Hematopoietic multipotent progenitor cell treated with erythropoietin and hydrocortisone succinate and interleukin-3 and kit ligand, for 17 days (in vitro differentiated cells): ENCODE measurements around the gene RNU1-1.
A peak's percentile ranks its signal among the peaks of the same experiment; 100 is the strongest.
"Not testable (repeated sequence)": the region's sequence is repeated elsewhere in the genome, so short reads cannot be mapped to it uniquely, and the experiment has no call there.

Source experiments
- DNase-seq: peaks from one replicate; pipeline ENCODE4 v3.0.0-alpha.2; 2015; ENCODE audit warnings: low spot score

RNU1-1 gene

GRCh38 chr1:16521679-16522078 is 7.6 kb upstream of the RNU1-1 start:
- not testable (repeated sequence) for DNase-seq

DNA sequence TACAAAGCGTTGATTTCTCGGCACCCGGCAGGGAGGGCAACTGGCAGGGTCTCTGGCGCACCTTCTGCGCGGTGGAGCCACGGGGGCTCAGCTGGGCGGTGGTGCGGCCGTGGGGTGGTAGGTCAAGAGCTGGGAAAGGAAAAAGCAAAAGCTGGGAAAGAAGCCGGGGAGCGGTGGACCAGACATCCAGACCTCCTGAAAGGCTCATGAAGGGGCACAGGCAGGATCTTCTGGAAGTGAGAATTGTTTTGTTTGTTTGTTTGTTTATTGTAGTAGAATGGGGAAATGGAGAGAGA is 7.2 kb upstream of the RNU1-1 start:
- no peak for DNase-seq

DNA sequence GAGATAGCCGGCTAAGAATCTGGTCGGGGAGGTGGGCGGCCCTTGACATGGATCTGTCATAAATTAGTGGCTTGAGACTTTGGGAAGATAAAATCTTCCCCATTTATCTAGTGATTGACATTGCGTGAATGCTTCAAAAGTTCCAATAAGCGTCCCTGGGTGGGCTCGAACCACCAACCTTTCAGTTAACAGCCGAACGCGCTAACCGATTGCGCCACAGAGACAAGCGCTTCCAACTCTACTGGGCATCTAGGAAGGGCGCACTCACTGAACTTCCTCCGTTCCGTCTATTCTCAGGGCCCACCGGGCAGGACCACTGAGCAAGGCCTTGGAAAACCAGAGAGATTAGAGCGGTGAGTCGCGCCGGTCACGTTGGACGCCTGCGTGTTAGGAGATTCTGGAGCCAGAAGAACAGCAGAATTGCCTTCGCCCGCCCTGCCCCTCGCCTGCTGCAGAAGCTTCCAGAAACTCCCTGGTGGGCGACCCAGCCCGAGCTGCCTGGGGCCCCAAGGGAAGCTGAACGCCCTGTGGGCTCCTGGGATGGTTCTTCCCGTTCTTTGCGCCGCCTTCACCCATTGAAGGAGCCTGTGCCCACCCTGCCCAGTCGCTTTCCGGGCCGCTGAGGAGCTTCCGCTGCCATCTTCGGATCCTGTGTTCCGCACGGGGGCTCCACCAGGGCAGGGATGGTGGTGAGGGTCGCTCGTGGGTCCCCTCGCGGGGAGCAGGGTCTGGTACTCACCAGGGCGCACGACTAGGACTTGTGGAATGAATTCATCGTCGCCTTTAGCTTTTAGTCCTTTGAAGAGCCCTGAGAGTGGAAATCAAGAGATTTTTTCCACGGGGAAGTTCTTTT is 6.6 kb upstream of the RNU1-1 start:
- not testable (repeated sequence) for DNase-seq

GRCh38 chr1:16519255-16519951 is 5.3 kb upstream of the RNU1-1 start:
- DNase-seq: not testable (repeated sequence)

- not testable (repeated sequence) for DNase-seq
Observed at GRCh38 chr1:16518913-16519254, 4.8 kb upstream of the RNU1-1 start.

DNA sequence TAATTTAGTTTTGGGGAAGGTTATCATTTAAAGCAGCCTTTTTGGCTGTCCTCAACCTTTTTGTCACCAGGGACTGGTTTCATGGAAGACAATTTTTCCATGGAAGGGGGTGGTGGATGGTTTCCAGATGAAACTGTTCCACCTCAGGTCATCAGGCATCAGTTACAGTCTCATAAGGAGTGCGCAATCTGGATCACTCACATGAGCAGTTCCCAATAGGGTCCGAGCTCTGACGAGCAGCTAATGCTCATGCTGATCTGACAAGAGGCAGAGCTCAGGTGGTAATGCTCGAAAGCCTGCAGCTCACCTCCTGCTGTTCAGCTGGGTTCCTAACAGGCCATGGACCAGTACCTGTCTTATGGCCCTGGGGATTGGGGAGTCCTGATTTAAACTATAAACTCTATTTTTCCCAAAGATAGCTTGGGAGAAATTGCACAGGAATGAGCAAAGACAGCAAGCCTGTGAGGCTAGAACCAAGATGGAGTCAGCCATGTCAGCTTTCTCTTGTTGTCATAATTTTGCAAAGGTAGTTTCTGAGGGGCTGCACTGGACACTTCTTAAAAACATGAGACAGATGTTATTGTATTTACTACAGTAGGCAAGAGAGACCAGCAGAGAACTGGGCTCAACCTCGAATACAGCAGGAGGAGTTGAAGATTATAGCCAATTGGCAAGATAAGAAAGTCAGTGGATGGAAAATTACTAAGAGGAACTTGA is 2.8 kb upstream of the RNU1-1 start:
- not testable (repeated sequence) for DNase-seq

GRCh38 chr1:16513412-16514106 is 526 bp downstream of the RNU1-1 start:
- peak; percentile 62 for DNase-seq

GRCh38 chr1:16512624-16513411 is 1.3 kb downstream of the RNU1-1 start:
- not testable (repeated sequence) for DNase-seq

DNA sequence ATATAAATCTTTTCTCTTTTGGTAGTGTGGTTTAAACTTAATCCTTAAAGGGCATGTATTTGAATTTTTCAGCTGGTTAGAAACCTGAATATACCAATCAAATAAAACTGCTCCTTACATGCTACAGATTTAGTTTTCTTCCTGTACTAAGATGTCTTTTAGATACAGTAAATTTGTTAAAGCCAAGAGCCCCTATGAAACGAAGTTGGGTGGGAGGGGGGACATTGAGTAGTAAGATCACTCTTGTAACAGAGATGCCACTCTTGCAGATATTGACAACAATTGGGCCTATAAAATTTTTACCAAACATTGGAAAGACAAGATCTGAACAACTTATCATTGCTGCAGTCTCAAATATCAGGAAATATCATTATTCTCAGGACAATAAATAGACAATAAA is 2.2 kb downstream of the RNU1-1 start:
- DNase-seq: not testable (repeated sequence)

- peak; percentile 34 for DNase-seq
Observed at GRCh38 chr1:16508861-16509445, 5.1 kb downstream of the RNU1-1 start.

DNA sequence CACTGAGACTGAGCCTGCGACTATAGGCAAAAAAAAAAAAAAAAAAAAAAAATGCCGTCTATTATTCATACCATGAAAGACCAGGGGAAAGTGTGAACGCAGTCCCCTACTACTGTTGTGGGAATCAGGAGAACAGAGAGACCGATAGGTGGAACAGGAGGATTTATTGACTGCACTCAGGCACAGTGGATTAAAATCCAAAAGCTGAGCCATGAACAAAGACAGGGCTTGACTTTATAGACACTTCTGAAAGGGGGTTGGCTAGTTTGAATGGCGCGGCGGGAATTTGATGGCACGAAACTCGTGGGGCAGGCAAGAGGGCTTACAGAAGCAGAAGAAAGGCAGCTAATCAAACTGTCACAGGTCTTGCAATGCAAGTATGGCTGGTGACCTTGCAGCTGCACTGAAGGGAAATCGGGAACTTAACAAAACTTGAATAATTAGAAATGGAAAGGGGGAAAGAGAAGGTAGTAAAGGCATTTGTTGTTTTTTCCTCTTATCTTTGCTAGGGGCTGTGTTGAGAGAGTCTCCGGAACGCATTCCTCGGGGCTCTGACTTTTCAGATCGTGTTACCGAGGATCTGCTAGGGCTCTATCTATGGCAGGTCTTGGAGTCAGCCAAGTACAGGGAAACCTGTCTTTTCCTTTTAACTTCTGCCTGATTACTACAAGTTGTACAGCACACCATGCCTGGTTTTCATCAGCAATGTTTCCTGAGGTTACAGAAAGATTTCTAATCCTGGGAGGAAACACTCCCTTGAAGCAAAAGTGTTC is 7.5 kb downstream of the RNU1-1 start:
- DNase-seq: not testable (repeated sequence)

DNA sequence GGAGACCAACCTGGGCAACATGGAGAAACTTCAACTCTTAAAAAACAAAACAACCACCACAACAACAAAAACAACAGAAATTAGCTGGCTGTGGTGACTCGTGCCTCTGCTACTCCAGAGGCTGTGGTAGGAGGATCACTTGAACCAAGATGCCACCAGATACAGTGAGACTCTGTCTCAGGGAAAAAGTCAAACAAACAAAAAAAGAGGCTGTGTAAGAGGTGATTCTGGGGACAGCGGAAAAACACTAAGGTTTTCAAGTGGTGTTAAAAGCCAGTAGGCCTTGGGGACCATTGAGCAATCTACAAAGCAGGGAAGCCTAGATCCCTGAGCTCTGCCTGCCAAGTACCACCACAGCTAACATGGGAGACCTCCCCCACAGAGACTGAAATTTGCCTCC is 8.2 kb downstream of the RNU1-1 start:
- DNase-seq: not testable (repeated sequence)

GRCh38 chr1:16503494-16503893 is 10.6 kb downstream of the RNU1-1 start:
- no peak for DNase-seq

- not testable (repeated sequence) for DNase-seq
Observed at GRCh38 chr1:16501446-16501845, 12.6 kb downstream of the RNU1-1 start.

DNA sequence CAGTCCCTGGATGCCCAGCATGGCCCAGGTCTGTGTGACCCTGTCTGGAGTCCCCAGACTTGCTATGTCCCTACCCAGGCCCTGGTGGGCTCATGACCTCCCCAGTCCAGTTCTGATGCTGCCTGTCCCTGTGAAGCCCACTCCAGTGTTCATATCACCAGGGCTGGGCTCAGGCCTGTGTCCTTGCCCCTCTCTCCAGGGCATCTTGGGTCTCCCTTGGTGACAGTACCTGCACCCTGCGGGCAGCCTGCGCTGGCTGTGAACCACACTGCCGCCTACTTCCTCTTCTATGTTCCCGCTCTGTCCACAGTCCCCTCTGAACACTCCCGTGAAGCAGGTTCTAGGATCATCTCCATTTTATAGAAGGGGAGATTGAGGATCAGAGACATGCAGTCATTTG is 13.1 kb downstream of the RNU1-1 start:
- not testable (repeated sequence) for DNase-seq

DNA sequence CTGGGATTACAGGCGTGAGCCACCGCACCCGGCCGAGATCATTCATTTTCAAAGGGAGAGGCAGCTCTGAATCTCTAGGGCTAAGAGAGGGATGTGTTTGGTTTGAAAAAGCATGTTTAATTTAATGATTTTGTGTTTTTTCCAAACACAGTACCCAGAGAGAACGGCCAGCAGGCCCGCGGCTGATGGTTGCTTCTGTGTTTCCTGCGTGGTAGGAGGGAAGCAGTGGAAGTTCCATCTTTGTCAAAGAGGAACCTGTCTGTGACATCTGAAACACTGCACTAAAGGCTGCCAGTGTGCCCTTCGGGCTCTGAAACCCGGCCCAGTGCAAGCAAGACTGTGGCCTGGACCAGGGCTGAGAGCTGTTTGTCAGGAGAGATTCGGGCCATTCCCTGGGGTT is 13.6 kb downstream of the RNU1-1 start:
- DNase-seq: not testable (repeated sequence)

DNA sequence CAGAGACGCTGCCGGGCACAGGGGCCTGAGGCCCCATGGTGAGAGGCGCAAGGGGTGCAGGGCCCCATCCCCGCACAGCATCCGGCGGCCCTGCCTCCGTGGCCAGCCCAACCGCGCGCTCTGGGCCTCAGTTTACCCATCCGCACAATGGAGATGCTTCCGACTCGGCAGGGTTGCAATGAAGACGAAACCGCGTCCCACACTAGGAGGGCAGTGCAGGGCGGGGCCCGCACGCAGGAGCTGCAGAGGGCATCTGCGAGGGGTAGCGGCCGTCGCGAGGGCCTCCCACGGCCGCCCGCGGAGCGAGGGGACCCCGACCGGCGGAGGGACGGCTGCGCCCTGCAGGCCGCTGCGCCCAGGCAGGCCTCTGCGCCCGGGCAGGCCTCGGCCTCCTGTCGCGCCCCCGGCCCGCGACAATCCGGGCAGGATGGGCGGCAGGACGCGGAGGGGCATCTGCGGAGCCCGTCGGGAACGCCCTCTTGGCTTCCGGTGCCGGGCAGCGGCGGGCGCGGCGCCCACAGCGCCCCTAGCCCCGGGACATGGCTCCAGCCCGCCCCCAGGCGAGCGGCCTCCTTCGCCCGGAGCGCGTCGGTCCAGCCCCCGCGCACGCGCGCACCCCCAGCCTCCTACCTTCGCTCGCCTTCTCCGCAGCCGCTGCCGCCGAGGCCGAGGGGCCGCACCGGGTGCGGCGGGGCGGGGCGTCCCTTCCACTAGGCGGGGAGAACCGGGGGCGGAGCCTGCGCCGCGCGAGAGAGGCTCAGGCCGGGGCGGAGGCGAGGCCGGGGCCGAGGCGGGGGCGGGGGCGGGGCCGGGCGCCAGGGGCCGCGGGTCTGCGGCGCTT is 15.3 kb downstream of the RNU1-1 start:
- DNase-seq: peak; percentile 74

- not testable (repeated sequence) for DNase-seq
Observed at GRCh38 chr1:16498047-16498446, 16.0 kb downstream of the RNU1-1 start.

DNA sequence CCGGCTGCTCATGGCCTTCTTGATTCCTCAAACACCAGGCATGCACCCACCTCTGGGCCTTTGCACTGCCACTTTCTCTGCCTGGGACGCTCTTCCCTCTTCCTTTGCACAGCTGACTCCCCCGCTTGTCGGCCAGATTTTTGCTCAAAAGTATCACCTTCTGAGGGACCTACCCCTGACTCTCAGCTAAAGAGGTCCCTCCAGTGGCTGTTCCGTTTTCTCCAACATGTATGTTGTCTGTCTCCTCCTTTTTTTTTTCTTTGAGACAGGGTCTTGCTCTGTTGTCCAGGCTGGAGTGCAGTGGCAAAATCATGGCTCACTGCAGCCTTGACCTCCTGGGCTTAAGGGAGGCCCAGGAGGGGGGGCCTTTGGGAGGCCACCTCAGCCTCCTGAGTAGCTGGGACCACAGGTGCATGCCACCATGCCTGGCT is 16.6 kb downstream of the RNU1-1 start:
- DNase-seq: peak; percentile 16
